GM12878 (cell line): ENCODE data around the gene ESYT3. TPM values are rescaled to one million over a fixed set of nuclear protein-coding genes. Genes with fewer than 3 reads are reported as not detected.

Experiments used
- ATAC-seq: fragments of 200-7000 bp; cut with Tn5 transposase; 3 replicates; pipeline ENCODE4 v1.9.1; 2020; ENCODE audit warnings: mild to moderate bottlenecking, moderate library complexity
- BruUV-seq: library from RNA; stranded (reverse); fragments of 400-500 nt; replicated peaks from 2 replicates; lab custom pipeline; 2021; lab: Mats Ljungman, UMichigan
- CTCF ChIA-PET: fragments of 300-600 bp; sonication (Branson Sonifier 250); formaldehyde crosslinking; extraction: SDS; loops from one replicate; lab custom pipeline; 2021; ENCODE audit warnings: inconsistent platforms; lab: Yijun Ruan, JAX
- POLR2A ChIA-PET: fragments of 350-600 bp; formaldehyde crosslinking; extraction: SDS; loops from one replicate; lab custom pipeline; 2021; ENCODE audit warnings: inconsistent platforms; lab: Charles Lee
- RAD21 ChIA-PET: fragments of 300-600 bp; sonication (Branson Sonifier 250); formaldehyde crosslinking; loops from one replicate; lab custom pipeline; 2023; ENCODE audit warnings: antibody characterized with exemption; ENCODE audit not compliant: unreplicated experiment; lab: Charles Lee
- SMC1A ChIA-PET: fragments of 300-600 bp; sonication (Branson Sonifier 250); formaldehyde crosslinking; loops from one replicate; lab custom pipeline; 2023; ENCODE audit not compliant: unreplicated experiment, uncharacterized antibody; lab: Charles Lee
- DNase-seq: peaks from one replicate; pipeline ENCODE4 v3.0.0-alpha.2; 2011; ENCODE audit warnings: low read depth, low spot score
- FAIRE-seq: peaks from 3 replicates; lab custom pipeline; 2011; peaks lifted over from hg19 to GRCh38; lab: Jason Lieb, UNC
- H2AFZ ChIP-seq: 2 replicates; pipeline ENCODE4 v1.6.0; 2011; ENCODE audit warnings: low read depth, low read length, control low read depth; ENCODE audit not compliant: control insufficient read depth
- H3K27ac ChIP-seq: 2 replicates; pipeline ENCODE4 v1.5.1; 2011; ENCODE audit warnings: control low read depth; ENCODE audit not compliant: control insufficient read depth, insufficient read depth
- H3K27me3 ChIP-seq, 2 experiments: replicated peaks in 1 of 2; 2 replicates each; pipeline versions ENCODE4 v1.6.0 to v1.6.1; 2011; ENCODE audit warnings: low read length in 1 of 2; ENCODE audit not compliant: control insufficient read depth in 2 of 2, insufficient read depth in 2 of 2
- H3K36me3 ChIP-seq, 2 experiments: 2 replicates each; pipeline ENCODE4 v1.5.1; 2011; ENCODE audit warnings: low read length in 1 of 2; ENCODE audit not compliant: control insufficient read depth in 2 of 2, insufficient read depth in 2 of 2
- H3K4me1 ChIP-seq: 2 replicates; pipeline ENCODE4 v1.6.1; 2011; ENCODE audit warnings: mild to moderate bottlenecking, low read length, moderate library complexity, mixed read lengths; ENCODE audit not compliant: control insufficient read depth, insufficient read depth
- H3K4me2 ChIP-seq: 2 replicates; pipeline ENCODE4 v1.6.0; 2011; ENCODE audit warnings: control low read depth; ENCODE audit not compliant: control insufficient read depth, insufficient read depth
- H3K4me3 ChIP-seq: fragments of 200-600 bp; sonication (generic); 2 replicates; pipeline ENCODE4 v1.5.1; 2016
- H3K79me2 ChIP-seq: 2 replicates; pipeline ENCODE4 v1.6.0; 2011; ENCODE audit warnings: low read length; ENCODE audit not compliant: control insufficient read depth, insufficient read depth
- H3K9ac ChIP-seq: 2 replicates; pipeline ENCODE4 v1.8.0; 2011; ENCODE audit warnings: low read length, control low read depth, mixed read lengths; ENCODE audit not compliant: control insufficient read depth, insufficient read depth
- H3K9me3 ChIP-seq: replicated peaks from 3 replicates; pipeline ENCODE4 v1.5.1; 2011; ENCODE audit warnings: mild to moderate bottlenecking, low read length; ENCODE audit not compliant: control insufficient read depth, insufficient read depth
- H4K20me1 ChIP-seq: 2 replicates; pipeline ENCODE4 v1.6.0; 2011; ENCODE audit not compliant: control insufficient read depth, insufficient read depth
- CREB1 ChIP-seq: IDR thresholded peaks from 2 replicates; pipeline ENCODE4 v1.6.1; 2012; ENCODE audit warnings: low read depth, mild to moderate bottlenecking, inconsistent platforms
- EP300 ChIP-seq, 2 experiments: fragments of 150-350 bp in 1 of 2; IDR thresholded peaks; 2 replicates each; pipeline ENCODE4 v1.6.1; 2011 to 2012; ENCODE audit warnings: low read depth in 2 of 2, low read length in 2 of 2, borderline replicate concordance in 1 of 2, improper control_type of control experiment in 1 of 2, inconsistent platforms in 1 of 2; ENCODE audit not compliant: control insufficient read depth in 1 of 2
- FOXK2 ChIP-seq: fragments of 450-650 bp; IDR thresholded peaks from 2 replicates; pipeline ENCODE4 v1.6.1; 2017; ENCODE audit warnings: mild to moderate bottlenecking, moderate library complexity
- GABPA ChIP-seq: IDR thresholded peaks from 2 replicates; pipeline ENCODE4 v1.6.1; 2014; ENCODE audit warnings: antibody characterized with exemption, low read depth, mild to moderate bottlenecking, inconsistent platforms
- HDAC2 ChIP-seq: fragments of 200-600 bp; sonication (generic); IDR thresholded peaks from 2 replicates; pipeline ENCODE4 v1.6.1; 2017
- KLF5 ChIP-seq: fragments of 450-650 bp; IDR thresholded peaks from 2 replicates; pipeline ENCODE4 v1.6.1; 2014; ENCODE audit warnings: mild to moderate bottlenecking; ENCODE audit not compliant: partially characterized antibody
- MYB ChIP-seq: fragments of 150-350 bp; IDR thresholded peaks from 2 replicates; pipeline ENCODE4 v1.6.1; 2014; ENCODE audit warnings: mild to moderate bottlenecking, low read depth, low read length, borderline replicate concordance
- PML ChIP-seq: IDR thresholded peaks from 2 replicates; pipeline ENCODE4 v1.6.1; 2012; ENCODE audit warnings: low read length, inconsistent platforms
- RB1 ChIP-seq: fragments of 450-650 bp; formaldehyde crosslinking; IDR thresholded peaks from 2 replicates; pipeline ENCODE4 v1.6.1; 2017; ENCODE audit warnings: mild to moderate bottlenecking, borderline replicate concordance
- RCOR1 ChIP-seq: conservative IDR thresholded peaks from 2 replicates; pipeline ENCODE4 v1.6.1; 2012; ENCODE audit warnings: low read depth, low read length, improper control_type of control experiment
- STAT1 ChIP-seq: fragments of 450-650 bp; conservative IDR thresholded peaks from 2 replicates; pipeline ENCODE4 v1.6.1; 2014; ENCODE audit warnings: antibody characterized with exemption, mild to moderate bottlenecking
- TARDBP ChIP-seq: IDR thresholded peaks from 2 replicates; pipeline ENCODE4 v1.6.1; 2016; ENCODE audit warnings: borderline replicate concordance
- WRNIP1 ChIP-seq: IDR thresholded peaks from 2 replicates; pipeline ENCODE4 v1.6.1; 2011; ENCODE audit warnings: low read depth, low read length, improper control_type of control experiment, borderline replicate concordance
- ZNF24 ChIP-seq: fragments of 450-650 bp; IDR thresholded peaks from 2 replicates; pipeline ENCODE4 v1.6.1; 2017; ENCODE audit warnings: antibody characterized with exemption, mild to moderate bottlenecking
- ZNF384 ChIP-seq: IDR thresholded peaks from 2 replicates; pipeline ENCODE4 v1.6.1; 2012; ENCODE audit warnings: low read depth, mild to moderate bottlenecking, low read length, improper control_type of control experiment, borderline replicate concordance
- WGBS: methylation state at CpG from one replicate; pipeline ENCODE4 v1.1.6; 2016; ENCODE audit warnings: low lambda C conversion rate; ENCODE audit not compliant: insufficient replicate concordance, insufficient coverage; ENCODE audit errors: missing lambda C conversion rate; 5-methylcytosine and 5-hydroxymethylcytosine counted together
- in situ Hi-C: fragments of 300-500 bp; cut with MboI; formaldehyde crosslinking; loops from 9 replicates; pipeline ENCODE4 v1.14.3; 2018; ENCODE audit warnings: mixed read lengths
- intact Hi-C: fragments of 100-400 bp; cut with micrococcal nuclease; formaldehyde crosslinking; loops from one replicate; pipeline ENCODE4 v1.14.2; 2022; ENCODE audit not compliant: unreplicated experiment
- polyA plus RNA-seq, 11 experiments: library from polyadenylated mRNA; depleted of rRNA in 4 of 11; unstranded in 6 of 11; stranded (reverse) in 5 of 11; fragments of >200 nt; fragmentation: Nextera tagmentation in 4 of 11; fragmentation: Illumina TruSeq in 1 of 11; extraction: Ambion mirVana in 4 of 11; extraction: Trizol in 1 of 11; gene quantifications; 1 replicate in 1 of 11; 2 replicates in 10 of 11; pipeline versions ENCODE4 v1.2.1 to v1.2.3, GENCODE V29; 2011 to 2016; ENCODE audit warnings: inconsistent platforms in 2 of 11, missing spikeins in 2 of 11, low read depth in 1 of 11
- total RNA-seq, 4 experiments: library from RNA; depleted of rRNA in 3 of 4; stranded (reverse); fragments of >200 nt in 3 of 4; fragmentation: Illumina TruSeq in 1 of 4; extraction: Trizol in 1 of 4; gene quantifications; 2 replicates each; pipeline versions ENCODE4 v1.2.1 to v1.2.3, GENCODE V29; 2013 to 2021
- TF ChIP-seq, protein P1 (sequence below): IDR thresholded peaks from 2 replicates; pipeline ENCODE4 v1.6.1; 2011; ENCODE audit warnings: mild to moderate bottlenecking, low read depth, low read length, moderate library complexity; ENCODE audit not compliant: insufficient replicate concordance
- TF ChIP-seq, protein P2 (sequence below): fragments of 450-650 bp; IDR thresholded peaks from 2 replicates; pipeline ENCODE4 v1.6.1; 2016; ENCODE audit warnings: mild to moderate bottlenecking

ESYT3 gene
- total and polyA plus RNA-seq, 10 of the 15 experiments (the other 5 are each of a cell fraction or from before 2014, with no cell fraction given), result not detected

DNA sequence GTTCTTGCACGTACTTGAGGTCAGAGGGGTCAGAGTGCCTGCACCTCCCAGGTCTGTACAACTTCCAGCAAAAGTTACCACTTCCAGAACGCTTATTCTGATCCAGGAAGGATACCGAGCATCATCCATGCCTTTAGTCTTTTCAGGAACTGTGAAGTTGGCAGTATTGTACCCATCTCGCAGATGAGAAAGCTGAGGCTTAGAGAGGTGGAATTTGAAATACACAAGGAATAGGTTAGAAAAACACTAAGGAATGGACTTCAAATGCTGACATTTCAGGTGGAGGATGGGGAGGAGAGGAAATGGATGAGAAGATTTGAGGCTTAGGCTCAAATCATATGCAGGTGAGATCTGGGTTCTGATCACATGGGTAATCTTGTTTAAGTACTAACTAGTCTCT is 11.2 kb downstream of the ESYT3 start:
- Histone ChIP-seq H3K36me3 (no peaks in the 10 kb centered on the region), H3K9ac (no peak overlapping the region)
- in situ Hi-C loops, result no loop called here
- TF ChIP-seq PML, result no peak
- no peak for TF ChIP-seq STAT1
- TF ChIP-seq WRNIP1, result no peak
- TF ChIP-seq, protein P1, sequence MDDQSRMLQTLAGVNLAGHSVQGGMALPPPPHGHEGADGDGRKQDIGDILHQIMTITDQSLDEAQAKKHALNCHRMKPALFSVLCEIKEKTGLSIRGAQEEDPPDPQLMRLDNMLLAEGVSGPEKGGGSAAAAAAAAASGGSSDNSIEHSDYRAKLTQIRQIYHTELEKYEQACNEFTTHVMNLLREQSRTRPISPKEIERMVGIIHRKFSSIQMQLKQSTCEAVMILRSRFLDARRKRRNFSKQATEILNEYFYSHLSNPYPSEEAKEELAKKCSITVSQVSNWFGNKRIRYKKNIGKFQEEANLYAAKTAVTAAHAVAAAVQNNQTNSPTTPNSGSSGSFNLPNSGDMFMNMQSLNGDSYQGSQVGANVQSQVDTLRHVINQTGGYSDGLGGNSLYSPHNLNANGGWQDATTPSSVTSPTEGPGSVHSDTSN, result no peak
- no peak for TF ChIP-seq ZNF24
- no peak for TF ChIP-seq EP300 (IDR thresholded peaks at IDR 0.05; ENCODE audit: borderline replicate concordance in 1 of 2, control insufficient read depth in 1 of 2, low read depth in 2 of 2, low read length in 2 of 2)
- no peak for TF ChIP-seq CREB1
- TF ChIP-seq GABPA, result no peak
- no peak for TF ChIP-seq FOXK2
- no peak for TF ChIP-seq RCOR1
- no peak for TF ChIP-seq KLF5
- no peak for TF ChIP-seq ZNF384
- TF ChIP-seq, protein P2, sequence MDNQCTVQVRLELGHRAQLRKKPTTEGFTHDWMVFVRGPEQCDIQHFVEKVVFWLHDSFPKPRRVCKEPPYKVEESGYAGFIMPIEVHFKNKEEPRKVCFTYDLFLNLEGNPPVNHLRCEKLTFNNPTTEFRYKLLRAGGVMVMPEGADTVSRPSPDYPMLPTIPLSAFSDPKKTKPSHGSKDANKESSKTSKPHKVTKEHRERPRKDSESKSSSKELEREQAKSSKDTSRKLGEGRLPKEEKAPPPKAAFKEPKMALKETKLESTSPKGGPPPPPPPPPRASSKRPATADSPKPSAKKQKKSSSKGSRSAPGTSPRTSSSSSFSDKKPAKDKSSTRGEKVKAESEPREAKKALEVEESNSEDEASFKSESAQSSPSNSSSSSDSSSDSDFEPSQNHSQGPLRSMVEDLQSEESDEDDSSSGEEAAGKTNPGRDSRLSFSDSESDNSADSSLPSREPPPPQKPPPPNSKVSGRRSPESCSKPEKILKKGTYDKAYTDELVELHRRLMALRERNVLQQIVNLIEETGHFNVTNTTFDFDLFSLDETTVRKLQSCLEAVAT, result no peak
- no peak for TF ChIP-seq TARDBP
- no peak for TF ChIP-seq MYB
- TF ChIP-seq HDAC2, result no peak
- no peak for TF ChIP-seq RB1
- TF ChIP-seq, all 136 proteins: peak for 0
- SMC1A ChIA-PET, result interaction anchor here (0.5 kb wide), 1 partner anchor 473 kb away, joined by 3 read pairs; no protein-coding TSS in a partner anchor
- ATAC-seq (no peak), FAIRE-seq (no peak), DNase-seq (no peak)
- Histone ChIP-seq H3K79me2 (no peaks in the 10 kb centered on the region), H3K27ac (no peak overlapping the region), H4K20me1 (no peaks in the 10 kb centered on the region), H2AFZ (no peak overlapping the region), H3K4me1 (no peaks in the 10 kb centered on the region), H3K27me3 (peaks cover 0 to 2% of the 10 kb centered on the region in 2 experiments), H3K9me3 (no peaks in the 10 kb centered on the region), H3K4me2 (no peak overlapping the region), H3K4me3 (no peak overlapping the region)
- no TSS peak for BruUV-seq
- RAD21 ChIA-PET, result no interaction called here
- WGBS, result 35% methylated on average over 4 of the region's 4 CpGs
- intact Hi-C loops, result no loop called here
- POLR2A ChIA-PET, result no interaction called here
- CTCF ChIA-PET, result interaction anchor here (0.7 to 1.1 kb wide), 2 partner anchors 11 to 478 kb away, joined by 3 read pairs; partner anchors contain the start of gene ESYT3
